GM19468 (cell line): ENCODE results near the gene ARHGAP35.
"Not testable (repeated sequence)": the region's sequence is repeated elsewhere in the genome, so short reads cannot be mapped to it uniquely, and the experiment has no call there.

Experiments
- ATAC-seq: cut with Tn5 transposase; IDR thresholded peaks from one replicate; pipeline ENCODE4 v1.9.1; 2021; ENCODE audit warnings: mild to moderate bottlenecking, moderate library complexity, moderate number of reproducible peaks; ENCODE audit not compliant: unreplicated experiment; ENCODE audit errors: extremely low read depth

The ARHGAP35 gene

DNA sequence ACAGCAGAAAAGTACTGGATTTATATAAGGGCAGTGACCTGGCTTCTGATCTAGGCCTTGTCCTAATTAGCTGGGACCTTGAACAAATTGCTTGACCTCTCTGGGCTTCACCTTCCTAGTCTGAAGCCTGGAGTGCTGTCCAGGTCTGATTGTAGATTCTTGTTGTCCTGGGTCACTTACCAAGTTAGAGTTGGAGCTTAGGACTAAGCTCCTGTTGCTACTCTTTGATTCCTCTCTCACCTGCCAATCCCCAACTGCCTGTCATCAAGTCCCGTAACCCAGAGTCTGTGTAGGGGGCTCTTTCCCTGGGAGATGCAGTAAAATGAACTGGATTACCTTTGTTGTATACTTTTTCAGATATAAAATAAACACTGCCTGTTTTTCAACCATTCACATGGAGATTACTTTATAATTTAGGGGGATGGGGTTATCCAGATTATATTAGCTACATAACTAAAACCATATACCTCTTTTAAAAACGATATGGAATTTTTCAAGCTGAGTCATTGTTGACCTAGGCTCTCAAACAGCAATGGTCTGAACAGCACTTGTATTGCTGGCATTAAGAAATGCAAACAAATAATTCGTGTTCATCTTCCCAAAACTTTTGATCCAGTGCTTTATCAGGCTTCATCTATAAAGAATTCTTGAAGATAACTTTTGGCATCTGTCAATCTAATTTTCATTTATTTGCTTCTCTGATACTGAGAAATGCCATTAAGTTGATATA, 5.8 kb downstream of the ARHGAP35 start:
- no peak for ATAC-seq

DNA sequence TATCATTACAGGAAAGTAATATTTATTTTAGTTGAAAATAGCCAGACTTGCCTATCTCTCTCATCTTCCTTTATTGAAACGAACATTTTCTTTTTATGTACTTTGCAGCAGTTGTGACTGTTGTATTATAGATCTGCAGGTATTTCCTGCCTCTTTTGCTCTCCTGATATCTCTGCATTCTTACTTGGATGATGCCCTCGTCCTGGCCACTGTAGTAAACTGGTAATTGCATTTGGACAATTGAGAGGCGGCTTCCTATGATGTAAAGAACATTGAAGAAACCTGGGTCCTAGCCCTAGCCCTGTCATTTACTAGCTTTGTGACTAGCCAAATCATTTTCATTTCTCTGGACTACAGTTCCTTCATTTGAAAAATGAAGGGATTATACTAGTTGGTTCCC, 6.4 kb downstream of the ARHGAP35 start:
- ATAC-seq: no peak

DNA sequence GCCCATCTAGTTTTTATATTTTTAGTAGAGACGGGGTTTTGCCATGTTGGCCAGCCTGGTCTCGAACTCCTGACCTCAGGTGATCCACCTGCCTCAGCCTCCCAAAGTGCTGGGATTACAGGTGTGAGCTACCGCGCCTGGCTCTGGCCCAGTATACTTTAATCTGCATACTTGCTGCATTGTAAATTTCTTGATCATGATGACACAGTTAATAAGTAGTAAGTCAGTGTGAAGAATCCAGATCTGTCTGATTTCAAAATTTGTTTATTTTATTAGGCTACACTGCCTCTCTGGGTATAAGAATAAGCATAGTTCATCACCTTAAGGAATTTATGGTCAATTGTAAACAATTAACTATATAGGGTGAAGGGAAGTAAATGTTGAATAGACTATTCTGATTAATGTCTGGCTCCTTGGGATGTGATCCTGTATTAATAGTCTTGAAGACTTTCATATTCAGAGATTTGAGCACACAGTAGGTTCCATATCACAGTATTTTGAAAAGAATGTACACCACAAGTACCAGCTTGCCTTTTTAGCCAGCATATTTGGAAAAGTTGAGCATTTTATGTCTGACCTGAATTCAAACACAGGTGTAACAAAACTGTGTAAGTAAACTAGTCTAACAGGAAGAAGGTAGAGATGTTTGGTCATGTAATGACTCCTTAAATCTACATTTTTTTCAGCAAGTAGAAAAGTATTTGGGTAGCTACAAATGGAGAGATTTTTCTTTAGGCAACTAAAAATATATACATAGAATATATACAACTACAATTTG, 7.4 kb downstream of the ARHGAP35 start:
- ATAC-seq: no peak

- ATAC-seq: not testable (repeated sequence)
Measured at GRCh38 chr19:46871173-46871572, 10.4 kb downstream of the ARHGAP35 start.

- ATAC-seq: no peak
Measured at GRCh38 chr19:46872967-46873366, 12.2 kb downstream of the ARHGAP35 start.

DNA sequence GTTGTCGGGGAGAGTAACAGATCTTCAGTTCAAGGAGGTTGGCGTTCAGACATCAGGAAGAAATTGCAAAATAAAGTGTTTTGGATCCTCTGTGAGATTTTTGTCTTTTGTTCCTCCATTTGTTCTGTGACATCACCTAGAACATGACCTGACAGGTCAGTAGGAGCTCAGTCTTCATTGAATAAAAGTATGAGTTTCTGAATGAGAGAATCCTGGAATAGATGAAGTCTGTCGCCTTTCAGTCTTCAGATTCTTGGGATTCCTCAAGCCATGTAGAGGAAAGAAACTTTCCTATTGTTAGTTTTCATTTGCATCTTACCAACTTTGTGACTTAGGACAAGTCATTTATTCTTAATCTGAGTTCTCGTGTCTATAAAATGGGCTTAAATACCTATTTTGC, 14.4 kb downstream of the ARHGAP35 start:
- ATAC-seq: no peak

DNA sequence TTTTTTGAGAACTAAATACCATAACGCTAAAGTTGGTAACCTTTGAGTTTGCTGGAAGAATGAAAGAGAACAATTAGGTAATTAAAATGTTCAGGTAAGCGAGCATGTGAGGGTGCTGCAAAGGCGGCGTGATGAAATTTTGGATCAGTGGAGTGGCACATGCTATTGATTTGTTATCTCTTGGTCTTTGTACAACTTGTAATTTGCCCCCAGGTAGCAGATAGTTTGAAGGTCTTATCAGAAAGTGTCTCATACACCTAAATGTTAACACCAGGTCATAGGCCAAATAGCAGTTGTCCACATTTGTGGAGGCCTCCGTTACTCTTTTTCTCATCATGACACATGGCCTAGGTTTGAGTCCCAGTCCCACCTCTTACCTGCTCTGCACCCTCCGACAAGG, 14.9 kb downstream of the ARHGAP35 start:
- ATAC-seq: no peak

DNA sequence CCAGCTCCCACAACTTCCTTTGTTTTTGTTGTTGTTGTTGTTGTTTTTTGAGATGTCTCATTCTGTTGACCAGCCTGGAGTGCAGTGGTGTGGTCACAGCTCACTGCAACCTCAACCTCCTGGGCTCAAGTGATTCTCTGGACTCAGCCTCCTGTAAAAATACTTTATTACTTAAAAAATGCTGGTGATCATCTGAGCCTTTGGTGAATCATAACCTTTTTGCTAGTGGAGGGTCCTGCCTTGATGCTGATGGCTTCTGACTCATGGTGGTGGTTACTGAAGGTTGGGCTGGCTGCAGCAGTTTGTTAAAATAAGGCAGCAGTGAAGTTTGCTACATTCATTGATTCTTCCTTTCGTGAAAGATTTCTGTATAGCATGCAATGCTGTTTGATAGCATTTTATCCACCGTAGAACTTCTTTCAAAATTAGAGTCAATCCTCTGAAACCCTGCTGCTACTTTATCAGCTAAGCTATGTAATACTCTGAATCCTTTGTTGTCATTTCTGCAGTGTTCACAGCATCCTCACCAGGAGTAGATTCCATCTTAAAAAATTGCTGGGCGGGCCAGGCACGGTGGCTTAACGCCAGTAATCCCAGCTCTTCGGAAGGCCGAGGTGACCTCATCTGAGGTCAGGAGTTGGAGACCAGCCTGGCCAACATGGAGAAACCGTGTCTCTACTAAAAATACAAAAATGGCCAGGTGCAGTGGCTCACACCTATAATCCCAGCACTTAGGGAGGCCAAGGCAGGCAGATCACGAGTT, 18.0 kb downstream of the ARHGAP35 start:
- ATAC-seq: no peak

GRCh38 chr19:46880431-46880830, 19.6 kb downstream of the ARHGAP35 start:
- ATAC-seq: no peak

GRCh38 chr19:46881092-46881491, 20.3 kb downstream of the ARHGAP35 start:
- ATAC-seq: no peak

GRCh38 chr19:46882034-46882433, 21.2 kb downstream of the ARHGAP35 start:
- ATAC-seq: no peak

DNA sequence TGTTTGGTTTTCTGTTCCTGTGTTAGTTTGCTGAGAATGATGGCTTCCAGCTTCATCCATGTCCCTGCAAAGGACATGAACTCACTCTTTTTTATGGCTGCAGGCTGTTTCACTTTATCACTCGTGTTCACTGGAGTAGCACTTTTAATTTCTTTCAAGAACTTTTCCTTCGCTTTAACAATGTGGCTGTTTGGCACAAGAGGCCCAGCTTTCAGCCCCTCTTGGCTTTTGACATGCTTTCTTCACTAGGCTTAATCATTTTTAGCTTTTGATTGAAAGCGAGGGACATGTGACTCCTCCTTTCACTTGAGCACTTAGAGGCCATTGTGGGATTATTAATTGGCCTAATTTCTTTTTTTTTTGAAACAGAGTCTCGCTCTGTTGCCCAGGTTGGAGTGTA, 22.0 kb downstream of the ARHGAP35 start:
- ATAC-seq: not testable (repeated sequence)

GRCh38 chr19:46885411-46885810, 24.6 kb downstream of the ARHGAP35 start:
- no peak for ATAC-seq

DNA sequence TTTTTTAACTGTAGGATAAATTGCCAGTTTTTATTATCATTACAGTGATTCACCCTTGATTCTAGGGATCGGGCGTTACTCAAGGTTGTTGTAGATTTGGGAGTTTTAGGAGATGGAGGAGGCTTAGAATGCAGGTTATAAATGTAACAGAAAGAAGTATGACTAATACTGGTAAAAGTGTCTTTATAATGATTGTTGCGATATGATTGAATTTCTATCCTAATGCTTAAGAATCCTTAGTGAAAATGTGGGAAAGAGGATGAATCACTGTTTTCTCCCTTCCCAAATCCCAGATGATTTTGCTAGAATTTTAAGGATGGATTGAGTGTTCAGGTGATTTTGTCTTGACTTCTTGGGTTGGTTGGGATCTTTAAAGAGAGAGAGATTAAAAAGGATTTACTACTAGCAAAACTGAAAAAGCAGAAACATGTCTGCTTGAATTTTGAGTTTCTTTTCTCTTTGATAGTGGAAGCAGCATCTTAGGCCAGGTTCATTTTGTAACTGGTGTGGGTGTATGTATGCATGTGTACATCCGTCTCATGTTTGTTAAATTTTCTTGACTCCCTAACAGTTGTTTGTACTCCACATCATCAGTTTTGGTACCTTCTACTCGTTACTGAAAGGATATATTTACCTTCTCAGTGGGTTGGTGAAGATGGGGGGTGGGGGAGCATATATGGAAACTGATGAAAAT, 25.9 kb downstream of the ARHGAP35 start:
- no peak for ATAC-seq

GRCh38 chr19:46887240-46887782, 26.5 kb downstream of the ARHGAP35 start:
- ATAC-seq: no peak

DNA sequence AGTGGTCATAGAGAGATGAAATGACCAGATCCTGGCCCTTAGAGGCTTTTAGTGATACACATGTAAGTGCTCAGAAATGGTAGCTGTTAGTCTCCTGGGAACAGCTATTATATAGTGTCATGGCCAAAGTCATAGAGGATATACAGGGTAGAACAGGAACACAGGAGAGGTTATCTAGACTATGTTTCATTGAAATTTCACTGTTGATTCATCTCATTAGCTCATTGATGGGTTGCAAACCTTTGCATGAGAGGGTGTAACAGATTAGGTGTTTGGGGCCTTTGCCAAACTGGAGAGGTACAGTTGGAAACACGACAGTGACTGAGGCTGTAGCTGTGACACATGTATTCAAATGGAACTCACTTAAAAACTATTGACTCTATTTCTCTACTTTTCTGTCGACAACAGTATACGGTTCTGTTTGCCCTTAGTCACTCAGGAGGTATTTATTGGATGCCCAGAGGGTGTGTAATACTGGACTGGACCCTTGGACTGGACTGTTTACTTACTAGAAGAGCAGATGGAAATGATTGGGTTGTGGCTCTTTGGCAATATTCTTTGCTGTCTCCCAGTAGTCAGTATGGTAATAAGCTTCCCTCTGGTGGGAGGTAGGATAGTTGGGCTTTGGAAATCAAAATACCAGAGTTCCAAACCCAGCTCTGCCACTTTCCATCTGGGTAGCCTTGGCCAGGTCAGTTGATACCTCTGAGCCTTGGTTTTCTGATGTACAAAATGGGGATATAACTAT, 29.8 kb downstream of the ARHGAP35 start:
- no peak for ATAC-seq

- no peak for ATAC-seq
Measured at GRCh38 chr19:46892252-46893179, 31.7 kb downstream of the ARHGAP35 start.

- ATAC-seq: no peak
Measured at GRCh38 chr19:46896076-46896794, 35.4 kb downstream of the ARHGAP35 start.
